CD4-positive, alpha-beta T cell (primary cell): ENCODE measurements around the gene TMCO4. TPM values are rescaled to one million over a fixed set of nuclear protein-coding genes. Genes with fewer than 3 reads are reported as not detected.

Source experiments
- ATAC-seq: fragments of 200-7000 bp; cut with Tn5 transposase; one replicate; pipeline ENCODE4 v1.10.0; 2022; ENCODE audit warnings: mild to moderate bottlenecking; ENCODE audit not compliant: poor library complexity
- CTCF ChIA-PET: fragments of 350-600 bp; sonication (Branson Sonifier 250); formaldehyde crosslinking; loops from one replicate; lab custom pipeline; 2021; ENCODE audit warnings: antibody characterized with exemption, inconsistent platforms; lab: Charles Lee
- POLR2A ChIA-PET: fragments of 350-600 bp; sonication (Branson Sonifier 250); formaldehyde crosslinking; loops from one replicate; lab custom pipeline; 2021; ENCODE audit warnings: antibody characterized with exemption, inconsistent platforms; lab: Charles Lee
- DNase-seq, 14 experiments: peaks; one replicate each; pipeline ENCODE4 v3.0.0-alpha.2; 2013 to 2020; ENCODE audit warnings: mixed read lengths in 2 of 14
- H3K27ac ChIP-seq, 2 donors: one replicate each; pipeline versions ENCODE4 v1.5.1 to v1.7.0; 2013; ENCODE audit warnings: low read length in 2 of 2, low read depth in 1 of 2, mild to moderate bottlenecking in 1 of 2
- H3K27me3 ChIP-seq, 2 experiments: 1 replicate in 1 of 2; 2 replicates in 1 of 2; pipeline versions ENCODE4 v1.6.1 to v1.7.0; 2013; ENCODE audit warnings: low read length in 2 of 2, control low read depth in 1 of 2, mild to moderate bottlenecking in 1 of 2, moderate library complexity in 1 of 2; ENCODE audit not compliant: insufficient read depth in 2 of 2, control insufficient read depth in 1 of 2
- H3K36me3 ChIP-seq: one replicate; pipeline ENCODE4 v1.6.1; 2013; ENCODE audit warnings: low read length, control low read depth; ENCODE audit not compliant: insufficient read depth
- H3K4me1 ChIP-seq: one replicate; pipeline ENCODE4 v1.6.1; 2013; ENCODE audit warnings: low read length, control low read depth; ENCODE audit not compliant: insufficient read depth
- H3K4me3 ChIP-seq: one replicate; pipeline ENCODE4 v1.5.1; 2013; ENCODE audit warnings: mild to moderate bottlenecking, low read length, moderate library complexity
- H3K9me3 ChIP-seq, 2 experiments: 1 replicate in 1 of 2; 2 replicates in 1 of 2; pipeline versions ENCODE4 v1.6.1 to v1.7.0; 2013; ENCODE audit warnings: low read length in 2 of 2, mild to moderate bottlenecking in 2 of 2, control low read depth in 1 of 2, moderate library complexity in 1 of 2; ENCODE audit not compliant: control insufficient read depth in 1 of 2, insufficient read depth in 1 of 2
- H3K27ac Mint-ChIP-seq: one replicate; pipeline ENCODE4 v1.8.0; 2020; ENCODE audit warnings: mixed read lengths
- H3K27me3 Mint-ChIP-seq: one replicate; pipeline ENCODE4 v1.8.0; 2021; ENCODE audit warnings: mixed read lengths
- H3K36me3 Mint-ChIP-seq: one replicate; pipeline ENCODE4 v1.8.0; 2021; ENCODE audit warnings: low read depth, mixed read lengths
- H3K4me1 Mint-ChIP-seq: one replicate; pipeline ENCODE4 v1.8.0; 2021; ENCODE audit warnings: low read depth, mixed read lengths
- H3K4me3 Mint-ChIP-seq: one replicate; pipeline ENCODE4 v1.8.0; 2020; ENCODE audit warnings: mild to moderate bottlenecking, mixed read lengths
- H3K9me3 Mint-ChIP-seq: one replicate; pipeline ENCODE4 v1.8.0; 2020; ENCODE audit warnings: mixed read lengths
- intact Hi-C, 2 experiments: fragments of 100-400 bp; cut with DNase I in 1 of 2; cut with micrococcal nuclease in 1 of 2; formaldehyde crosslinking; loops; one replicate each; pipeline versions ENCODE4 v1.15.1 to v1.9.0; 2023 to 2025; cut with DNase I, micrococcal nuclease
- total RNA-seq, 174 experiments: library from RNA in 2 of 174; stranded (reverse) in 2 of 174; gene quantifications; one replicate each; pipeline ENCODE4 v1.2.3 and lab custom pipeline; 2021 to 2026
- TF ChIP-seq, protein P1 (sequence below): fragments of 200-600 bp; IDR thresholded peaks from one replicate; pipeline ENCODE4 v1.8.0; 2022; ENCODE audit warnings: antibody characterized with exemption, mild to moderate bottlenecking

TMCO4 gene
- total RNA-seq, 2 experiments from 2014 or later, result 12.4 to 13.9 TPM

- ATAC-seq (no peak), DNase-seq (no peak)
- H3K27me3 Mint-ChIP-seq, result peaks cover 50% of the 10 kb centered on the region
- Histone ChIP-seq H3K27me3 (peaks cover 11 to 16% of the 10 kb centered on the region in 2 experiments), H3K4me3 (no peak overlapping the region), H3K4me1 (no peaks in the 10 kb centered on the region), H3K27ac (no peak overlapping the region), H3K36me3 (no peaks in the 10 kb centered on the region), H3K9me3 (peaks cover 0 to 6% of the 10 kb centered on the region in 2 experiments)
- ChIA-PET POLR2A (no interaction called here), CTCF (interaction anchor here (1.3 kb wide), 1 partner anchor 10 kb away, joined by 4 read pairs; no protein-coding TSS in a partner anchor)
- H3K9me3 Mint-ChIP-seq, result no peaks in the 10 kb centered on the region
- TF ChIP-seq, protein P1, sequence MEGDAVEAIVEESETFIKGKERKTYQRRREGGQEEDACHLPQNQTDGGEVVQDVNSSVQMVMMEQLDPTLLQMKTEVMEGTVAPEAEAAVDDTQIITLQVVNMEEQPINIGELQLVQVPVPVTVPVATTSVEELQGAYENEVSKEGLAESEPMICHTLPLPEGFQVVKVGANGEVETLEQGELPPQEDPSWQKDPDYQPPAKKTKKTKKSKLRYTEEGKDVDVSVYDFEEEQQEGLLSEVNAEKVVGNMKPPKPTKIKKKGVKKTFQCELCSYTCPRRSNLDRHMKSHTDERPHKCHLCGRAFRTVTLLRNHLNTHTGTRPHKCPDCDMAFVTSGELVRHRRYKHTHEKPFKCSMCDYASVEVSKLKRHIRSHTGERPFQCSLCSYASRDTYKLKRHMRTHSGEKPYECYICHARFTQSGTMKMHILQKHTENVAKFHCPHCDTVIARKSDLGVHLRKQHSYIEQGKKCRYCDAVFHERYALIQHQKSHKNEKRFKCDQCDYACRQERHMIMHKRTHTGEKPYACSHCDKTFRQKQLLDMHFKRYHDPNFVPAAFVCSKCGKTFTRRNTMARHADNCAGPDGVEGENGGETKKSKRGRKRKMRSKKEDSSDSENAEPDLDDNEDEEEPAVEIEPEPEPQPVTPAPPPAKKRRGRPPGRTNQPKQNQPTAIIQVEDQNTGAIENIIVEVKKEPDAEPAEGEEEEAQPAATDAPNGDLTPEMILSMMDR, result no peak
- H3K4me3 Mint-ChIP-seq, result no peak overlapping the region
- H3K27ac Mint-ChIP-seq, result no peak overlapping the region
- no peaks in the 10 kb centered on the region for H3K4me1 Mint-ChIP-seq
- intact Hi-C loops, result no loop called here
- no peaks in the 10 kb centered on the region for H3K36me3 Mint-ChIP-seq
Observed at GRCh38 chr1:19828546-19828945, 28.8 kb upstream of the TMCO4 start.

DNA sequence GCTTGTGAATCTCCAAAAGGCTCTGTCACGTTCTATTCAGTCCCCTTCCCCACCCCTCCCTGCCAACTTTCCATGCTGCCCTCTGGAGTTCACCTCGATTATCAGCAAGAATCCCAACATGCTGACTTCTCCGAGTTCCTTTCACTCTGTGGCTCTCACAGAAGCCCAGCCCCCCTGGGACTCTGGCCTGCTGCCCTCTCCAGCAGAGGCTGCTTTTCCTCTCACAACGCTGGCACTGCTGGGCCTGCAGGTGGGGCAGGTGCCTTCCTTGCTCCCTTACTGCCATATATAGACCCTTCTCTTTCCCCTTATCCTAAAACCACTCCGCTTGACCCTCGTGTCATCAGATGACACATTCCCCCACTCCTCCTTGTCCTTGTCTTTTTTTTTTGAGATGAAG, 25.6 kb upstream of the TMCO4 start:
- CTCF ChIA-PET, result no interaction called here
- TF ChIP-seq, protein P1, result no peak

GRCh38 chr1:19824541-19824940, 24.8 kb upstream of the TMCO4 start:
- ChIA-PET POLR2A (no interaction called here), CTCF (no interaction called here)
- no peak overlapping the region for H3K4me3 Mint-ChIP-seq
- no peak overlapping the region for H3K4me3 ChIP-seq
- H3K9me3 ChIP-seq, result no peaks in the 10 kb centered on the region
- H3K36me3 ChIP-seq, result no peaks in the 10 kb centered on the region
- no peaks in the 10 kb centered on the region for H3K36me3 Mint-ChIP-seq
- no peaks in the 10 kb centered on the region for H3K4me1 Mint-ChIP-seq
- H3K27ac Mint-ChIP-seq, result no peak overlapping the region
- no peaks in the 10 kb centered on the region for H3K4me1 ChIP-seq
- no peaks in the 10 kb centered on the region for H3K9me3 Mint-ChIP-seq
- H3K27me3 ChIP-seq, result no peaks in the 10 kb centered on the region
- no peak overlapping the region for H3K27ac ChIP-seq
- no peak for DNase-seq
- no peak for ATAC-seq
- peaks cover 20% of the 10 kb centered on the region for H3K27me3 Mint-ChIP-seq
- intact Hi-C loops, result no loop called here
- TF ChIP-seq, protein P1, result no peak

More for the DNA sequence above, 25.6 kb upstream of the TMCO4 start:
- Histone ChIP-seq H3K9me3 (no peaks in the 10 kb centered on the region), H3K27me3 (peaks cover 0 to 3% of the 10 kb centered on the region in 2 experiments), H3K27ac (no peak overlapping the region), H3K4me3 (no peak overlapping the region), H3K4me1 (no peaks in the 10 kb centered on the region), H3K36me3 (no peaks in the 10 kb centered on the region)
- DNase-seq (no peak), ATAC-seq (no peak)
- no peak overlapping the region for H3K27ac Mint-ChIP-seq
- intact Hi-C loops, result no loop called here
- H3K4me1 Mint-ChIP-seq, result no peaks in the 10 kb centered on the region
- no peaks in the 10 kb centered on the region for H3K9me3 Mint-ChIP-seq
- peaks cover 26% of the 10 kb centered on the region for H3K27me3 Mint-ChIP-seq
- POLR2A ChIA-PET, result no interaction called here
- H3K36me3 Mint-ChIP-seq, result no peaks in the 10 kb centered on the region
- no peak overlapping the region for H3K4me3 Mint-ChIP-seq
